ENCODE results near the gene RPS15.

Gene RPS15

GRCh38 chr19:1468274-1468820 lies 30.2 kb downstream of the RPS15 start:
- Histone ChIP-seq H3K4me1 (ENCODE audit: control insufficient read depth in 1 of 2, insufficient read depth in 2 of 2, low read length in 2 of 2) (peaks cover 5 to 19% of the 10 kb centered on the region in 2 experiments), H3K9ac (ENCODE audit: low read length) (no peak overlapping the region), H3K27me3 (ENCODE audit: insufficient read depth, low read length) (peaks cover 74% of the 10 kb centered on the region), H3K79me2 (ENCODE audit: control insufficient read depth, insufficient read depth, low read length, poor library complexity) (no peaks in the 10 kb centered on the region), H2BK12ac (ENCODE audit: low read length) (no peak overlapping the region), H3K36me3 (ENCODE audit: control insufficient read depth in 1 of 2, insufficient read depth in 2 of 2, low read length in 2 of 2) (no peaks in the 10 kb centered on the region), H3K9me3 (ENCODE audit: insufficient read depth, low read depth, low read length) (peaks cover 30% of the 10 kb centered on the region), H2BK5ac (ENCODE audit: low read depth, low read length, poor library complexity) (no peak overlapping the region), H3K4me2 (ENCODE audit: low read length) (no peak overlapping the region), H2AK5ac (ENCODE audit: low read length) (no peak overlapping the region), H3K4me3 (ENCODE audit: low read depth, low read length) (no peak overlapping the region), H4K12ac (ENCODE audit: low read depth, low read length) (no peak overlapping the region), H3K14ac (ENCODE audit: low read length) (no peak overlapping the region), H3K18ac (ENCODE audit: low read length) (no peak overlapping the region), H2AFZ (ENCODE audit: insufficient read depth, low read length, poor library complexity) (no peak overlapping the region), H3K23ac (ENCODE audit: low read length) (no peak overlapping the region), H4K8ac (ENCODE audit: low read depth, low read length) (no peak overlapping the region), H3K27ac (ENCODE audit: low read depth, low read length) (no peak overlapping the region), H4K91ac (ENCODE audit: low read depth, low read length) (no peak overlapping the region), H3K79me1 (ENCODE audit: low read length) (no peaks in the 10 kb centered on the region), H3K4ac (ENCODE audit: low read depth, low read length) (no peak overlapping the region), H2BK120ac (ENCODE audit: insufficient read depth, low read length, poor library complexity) (no peak overlapping the region)
- DNase-seq = no peak
- WGBS (ENCODE audit: extremely low coverage, insufficient coverage, insufficient read length) = no CpG with 5 or more reads among the region's 49 CpGs

GRCh38 chr19:1468821-1469254 lies 30.6 kb downstream of the RPS15 start:
- H4K12ac ChIP-seq (ENCODE audit: low read depth, low read length) = no peak overlapping the region
- H2BK5ac ChIP-seq (ENCODE audit: low read depth, low read length, poor library complexity) = no peak overlapping the region
- H2AFZ ChIP-seq (ENCODE audit: insufficient read depth, low read length, poor library complexity) = no peak overlapping the region
- H3K9ac ChIP-seq (ENCODE audit: low read length) = no peak overlapping the region
- H3K18ac ChIP-seq (ENCODE audit: low read length) = no peak overlapping the region
- H3K23ac ChIP-seq (ENCODE audit: low read length) = no peak overlapping the region
- no peak overlapping the region for H3K4ac ChIP-seq (ENCODE audit: low read depth, low read length)
- H3K4me3 ChIP-seq (ENCODE audit: low read depth, low read length) = no peak overlapping the region
- H3K27ac ChIP-seq (ENCODE audit: low read depth, low read length) = no peak overlapping the region
- H3K4me1 ChIP-seq (ENCODE audit: control insufficient read depth in 1 of 2, insufficient read depth in 2 of 2, low read length in 2 of 2) = peaks cover 5 to 19% of the 10 kb centered on the region in 2 experiments
- WGBS (ENCODE audit: extremely low coverage, insufficient coverage, insufficient read length) = no CpG with 5 or more reads among the region's 47 CpGs
- H3K79me2 ChIP-seq (ENCODE audit: control insufficient read depth, insufficient read depth, low read length, poor library complexity) = no peaks in the 10 kb centered on the region
- H3K36me3 ChIP-seq (ENCODE audit: control insufficient read depth in 1 of 2, insufficient read depth in 2 of 2, low read length in 2 of 2) = no peaks in the 10 kb centered on the region
- H3K4me2 ChIP-seq (ENCODE audit: low read length) = peak overlapping the region; percentile 39
- H2AK5ac ChIP-seq (ENCODE audit: low read length) = no peak overlapping the region
- H4K91ac ChIP-seq (ENCODE audit: low read depth, low read length) = no peak overlapping the region
- H2BK120ac ChIP-seq (ENCODE audit: insufficient read depth, low read length, poor library complexity) = no peak overlapping the region
- no peaks in the 10 kb centered on the region for H3K79me1 ChIP-seq (ENCODE audit: low read length)
- DNase-seq = peak in 1 of 2 donors; percentile 37
- H4K8ac ChIP-seq (ENCODE audit: low read depth, low read length) = no peak overlapping the region
- peaks cover 74% of the 10 kb centered on the region for H3K27me3 ChIP-seq (ENCODE audit: insufficient read depth, low read length)
- H2BK12ac ChIP-seq (ENCODE audit: low read length) = no peak overlapping the region
- H3K14ac ChIP-seq (ENCODE audit: low read length) = no peak overlapping the region
- peaks cover 30% of the 10 kb centered on the region for H3K9me3 ChIP-seq (ENCODE audit: insufficient read depth, low read depth, low read length)

GRCh38 chr19:1469255-1470054 lies 31.3 kb downstream of the RPS15 start:
- Histone ChIP-seq H3K36me3 (ENCODE audit: control insufficient read depth in 1 of 2, insufficient read depth in 2 of 2, low read length in 2 of 2) (peaks cover 0 to 3% of the 10 kb centered on the region in 2 experiments), H4K8ac (ENCODE audit: low read depth, low read length) (no peak overlapping the region), H3K79me2 (ENCODE audit: control insufficient read depth, insufficient read depth, low read length, poor library complexity) (no peaks in the 10 kb centered on the region), H2AK5ac (ENCODE audit: low read length) (no peak overlapping the region), H3K4me3 (ENCODE audit: low read depth, low read length) (no peak overlapping the region), H3K9ac (ENCODE audit: low read length) (no peak overlapping the region), H3K14ac (ENCODE audit: low read length) (no peak overlapping the region), H3K27ac (ENCODE audit: low read depth, low read length) (no peak overlapping the region), H3K4me2 (ENCODE audit: low read length) (peak overlapping the region; percentile 39), H4K91ac (ENCODE audit: low read depth, low read length) (no peak overlapping the region), H4K12ac (ENCODE audit: low read depth, low read length) (no peak overlapping the region), H3K18ac (ENCODE audit: low read length) (no peak overlapping the region), H3K23ac (ENCODE audit: low read length) (no peak overlapping the region), H3K79me1 (ENCODE audit: low read length) (no peaks in the 10 kb centered on the region), H3K4ac (ENCODE audit: low read depth, low read length) (no peak overlapping the region), H2BK12ac (ENCODE audit: low read length) (no peak overlapping the region), H3K4me1 (ENCODE audit: control insufficient read depth in 1 of 2, insufficient read depth in 2 of 2, low read length in 2 of 2) (peaks cover 5 to 19% of the 10 kb centered on the region in 2 experiments), H2BK120ac (ENCODE audit: insufficient read depth, low read length, poor library complexity) (no peak overlapping the region), H2BK5ac (ENCODE audit: low read depth, low read length, poor library complexity) (no peak overlapping the region), H3K27me3 (ENCODE audit: insufficient read depth, low read length) (peaks cover 74% of the 10 kb centered on the region), H3K9me3 (ENCODE audit: insufficient read depth, low read depth, low read length) (peaks cover 30% of the 10 kb centered on the region), H2AFZ (ENCODE audit: insufficient read depth, low read length, poor library complexity) (no peak overlapping the region)
- no CpG with 5 or more reads among the region's 117 CpGs for WGBS (ENCODE audit: extremely low coverage, insufficient coverage, insufficient read length)
- DNase-seq = no peak

GRCh38 chr19:1470055-1470304 lies 31.8 kb downstream of the RPS15 start:
- peaks cover 3 to 8% of the 10 kb centered on the region in 2 experiments for H3K36me3 ChIP-seq (ENCODE audit: control insufficient read depth in 1 of 2, insufficient read depth in 2 of 2, low read length in 2 of 2)
- DNase-seq = no peak
- H3K4ac ChIP-seq (ENCODE audit: low read depth, low read length) = no peak overlapping the region

More at GRCh38 chr19:1470055-1470304, 31.8 kb downstream of the RPS15 start:
- Histone ChIP-seq H3K4me1 (ENCODE audit: control insufficient read depth in 1 of 2, insufficient read depth in 2 of 2, low read length in 2 of 2) (peaks cover 5 to 19% of the 10 kb centered on the region in 2 experiments), H3K4me3 (ENCODE audit: low read depth, low read length) (no peak overlapping the region), H4K12ac (ENCODE audit: low read depth, low read length) (no peak overlapping the region), H3K4me2 (ENCODE audit: low read length) (peak overlapping the region; percentile 50), H3K23ac (ENCODE audit: low read length) (no peak overlapping the region), H2BK12ac (ENCODE audit: low read length) (no peak overlapping the region), H3K27me3 (ENCODE audit: insufficient read depth, low read length) (peaks cover 73% of the 10 kb centered on the region), H2AK5ac (ENCODE audit: low read length) (no peak overlapping the region), H3K27ac (ENCODE audit: low read depth, low read length) (no peak overlapping the region), H3K14ac (ENCODE audit: low read length) (no peak overlapping the region), H3K9ac (ENCODE audit: low read length) (no peak overlapping the region), H2BK5ac (ENCODE audit: low read depth, low read length, poor library complexity) (no peak overlapping the region), H3K79me1 (ENCODE audit: low read length) (no peaks in the 10 kb centered on the region), H3K18ac (ENCODE audit: low read length) (no peak overlapping the region), H4K91ac (ENCODE audit: low read depth, low read length) (no peak overlapping the region), H3K79me2 (ENCODE audit: control insufficient read depth, insufficient read depth, low read length, poor library complexity) (no peaks in the 10 kb centered on the region), H3K9me3 (ENCODE audit: insufficient read depth, low read depth, low read length) (peaks cover 29% of the 10 kb centered on the region), H4K8ac (ENCODE audit: low read depth, low read length) (no peak overlapping the region), H2BK120ac (ENCODE audit: insufficient read depth, low read length, poor library complexity) (no peak overlapping the region), H2AFZ (ENCODE audit: insufficient read depth, low read length, poor library complexity) (no peak overlapping the region)
- WGBS (ENCODE audit: extremely low coverage, insufficient coverage, insufficient read length) = no CpG with 5 or more reads among the region's 22 CpGs

Data from trophoblast cell (in vitro differentiated cells and primary cell).